ENCODE results near the gene KHK.

DNA sequence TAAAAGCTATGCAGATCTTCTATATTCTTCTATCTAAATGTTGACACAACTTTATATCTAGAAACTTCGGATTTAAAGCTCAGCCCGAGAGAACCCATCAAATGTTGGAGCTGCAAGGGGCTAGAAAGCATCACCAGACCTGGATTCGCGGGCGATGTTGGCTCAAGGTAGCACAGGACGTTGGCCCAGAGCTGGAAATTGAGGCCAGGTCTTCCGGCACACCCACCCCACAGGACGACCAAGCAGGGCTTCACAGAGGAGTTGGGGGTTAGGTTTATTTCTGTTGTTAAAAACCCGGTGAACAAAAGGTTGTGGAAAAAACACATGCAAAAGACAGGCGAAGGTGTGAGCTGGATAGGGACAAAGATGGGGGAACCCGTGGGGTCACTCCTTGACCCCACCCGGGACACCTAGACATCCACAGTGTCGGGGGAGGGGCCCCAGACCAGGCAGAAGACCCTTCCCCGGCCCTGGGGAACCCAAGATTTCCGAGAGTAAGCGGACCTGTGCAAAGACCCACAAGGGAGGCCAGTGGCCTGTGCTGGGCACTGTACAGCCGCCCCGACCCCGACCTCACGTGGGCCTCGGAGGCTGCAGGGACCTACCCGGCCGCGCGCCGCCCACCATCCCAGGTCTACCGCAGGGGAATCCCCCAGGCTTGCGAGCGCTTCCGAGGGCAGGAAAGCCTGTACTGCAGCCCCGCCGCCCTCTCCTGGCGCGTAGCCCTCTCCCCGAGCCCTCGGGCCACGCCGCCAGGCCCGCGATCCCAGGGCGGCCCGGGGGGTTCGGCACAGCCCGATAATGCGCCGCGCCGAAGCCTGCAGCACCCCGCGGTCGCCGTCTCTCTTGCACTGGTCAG lies 36.9 kb upstream of the KHK start:
- TF ChIP-seq, protein P1, sequence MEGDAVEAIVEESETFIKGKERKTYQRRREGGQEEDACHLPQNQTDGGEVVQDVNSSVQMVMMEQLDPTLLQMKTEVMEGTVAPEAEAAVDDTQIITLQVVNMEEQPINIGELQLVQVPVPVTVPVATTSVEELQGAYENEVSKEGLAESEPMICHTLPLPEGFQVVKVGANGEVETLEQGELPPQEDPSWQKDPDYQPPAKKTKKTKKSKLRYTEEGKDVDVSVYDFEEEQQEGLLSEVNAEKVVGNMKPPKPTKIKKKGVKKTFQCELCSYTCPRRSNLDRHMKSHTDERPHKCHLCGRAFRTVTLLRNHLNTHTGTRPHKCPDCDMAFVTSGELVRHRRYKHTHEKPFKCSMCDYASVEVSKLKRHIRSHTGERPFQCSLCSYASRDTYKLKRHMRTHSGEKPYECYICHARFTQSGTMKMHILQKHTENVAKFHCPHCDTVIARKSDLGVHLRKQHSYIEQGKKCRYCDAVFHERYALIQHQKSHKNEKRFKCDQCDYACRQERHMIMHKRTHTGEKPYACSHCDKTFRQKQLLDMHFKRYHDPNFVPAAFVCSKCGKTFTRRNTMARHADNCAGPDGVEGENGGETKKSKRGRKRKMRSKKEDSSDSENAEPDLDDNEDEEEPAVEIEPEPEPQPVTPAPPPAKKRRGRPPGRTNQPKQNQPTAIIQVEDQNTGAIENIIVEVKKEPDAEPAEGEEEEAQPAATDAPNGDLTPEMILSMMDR (IDR thresholded peaks at IDR 0.05) = no peak
- no peak for TF ChIP-seq POLR2A (IDR thresholded peaks at IDR 0.05)

Measured in suprapubic skin (tissue), 3 donors.